ENCODE results near the gene PDE4B.

GRCh38 chr1:65949230-65949626 lies 156.5 kb downstream of the PDE4B start:
- TF ChIP-seq EZH2 (IDR thresholded peaks at IDR 0.05; ENCODE audit: low read length) = no peak
- TF ChIP-seq CTCF (optimal IDR thresholded peaks at IDR 0.05 in 1 of 3, IDR thresholded peaks at IDR 0.05 in 1 of 3, conservative IDR thresholded peaks at IDR 0.05 in 1 of 3; ENCODE audit: extremely low read depth in 1 of 3, insufficient read depth in 2 of 3, low read length in 3 of 3) = no peak

All from keratinocyte (primary cell).